GM21360 (cell line): ENCODE measurements around the gene MEN1.

ENCODE experiments used
- ATAC-seq: cut with Tn5 transposase; IDR thresholded peaks from one replicate; pipeline ENCODE4 v1.9.1; 2021; ENCODE audit warnings: mild to moderate bottlenecking, moderate library complexity; ENCODE audit not compliant: unreplicated experiment

MEN1 gene

GRCh38 chr11:64788321-64789215 is 21.8 kb downstream of the MEN1 start:
- no peak for ATAC-seq

DNA sequence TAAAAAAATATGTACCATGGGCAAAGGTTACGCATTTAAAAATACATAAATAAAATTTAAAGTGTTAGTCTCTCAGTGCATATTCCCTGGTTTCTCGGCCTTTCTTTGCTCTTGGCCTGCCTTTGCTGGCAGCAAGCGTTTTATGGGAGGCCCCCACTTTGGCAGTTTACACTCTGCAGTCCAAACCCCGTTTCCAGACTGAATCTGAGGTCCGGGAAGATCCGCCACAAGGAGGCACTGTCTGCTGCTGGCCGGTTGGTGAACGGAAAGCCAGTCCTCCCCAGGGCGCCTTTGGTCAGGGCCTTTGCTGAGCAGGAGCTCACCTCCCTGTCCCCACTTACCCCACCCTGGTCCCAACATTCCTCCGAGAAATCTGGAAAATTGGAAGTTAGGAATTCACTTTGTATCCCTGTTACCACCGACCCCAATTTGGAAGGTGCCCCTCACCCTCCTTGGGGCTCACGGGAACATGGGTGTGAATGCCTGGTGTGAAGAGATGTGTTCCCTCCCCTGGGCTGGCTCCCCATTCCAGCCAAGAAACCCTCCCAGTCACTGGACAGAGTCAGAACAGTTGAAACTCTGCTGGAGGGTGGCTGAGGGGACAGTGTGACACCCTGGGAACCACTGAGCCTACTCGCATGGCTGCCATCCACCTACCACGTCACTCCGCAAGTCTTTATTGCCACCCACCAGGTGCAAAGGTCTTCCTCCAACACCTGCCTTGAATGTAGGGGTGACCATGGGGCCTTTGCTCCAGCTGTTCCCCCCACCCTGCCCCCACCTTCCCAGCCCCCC is 22.6 kb downstream of the MEN1 start:
- no peak for ATAC-seq

DNA sequence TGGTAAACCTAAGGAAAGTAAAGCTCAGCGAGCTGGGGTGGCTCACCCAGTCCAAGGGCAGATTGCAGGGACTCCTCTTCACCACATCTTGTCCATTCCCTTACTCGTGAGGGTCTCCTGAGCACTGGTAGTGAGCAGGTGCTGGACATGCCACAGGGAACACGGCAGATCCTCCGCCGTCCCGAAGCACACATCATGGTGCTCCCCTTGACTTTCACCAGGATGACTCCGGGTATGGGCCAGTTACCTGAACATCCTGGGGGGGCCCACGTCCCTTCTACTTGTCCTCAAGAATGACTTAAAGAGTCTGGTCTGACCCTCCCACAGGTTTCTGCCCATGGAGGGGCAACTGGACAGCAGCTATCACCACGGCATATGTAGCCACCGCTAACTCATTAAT is 24.0 kb downstream of the MEN1 start:
- ATAC-seq, result no peak

DNA sequence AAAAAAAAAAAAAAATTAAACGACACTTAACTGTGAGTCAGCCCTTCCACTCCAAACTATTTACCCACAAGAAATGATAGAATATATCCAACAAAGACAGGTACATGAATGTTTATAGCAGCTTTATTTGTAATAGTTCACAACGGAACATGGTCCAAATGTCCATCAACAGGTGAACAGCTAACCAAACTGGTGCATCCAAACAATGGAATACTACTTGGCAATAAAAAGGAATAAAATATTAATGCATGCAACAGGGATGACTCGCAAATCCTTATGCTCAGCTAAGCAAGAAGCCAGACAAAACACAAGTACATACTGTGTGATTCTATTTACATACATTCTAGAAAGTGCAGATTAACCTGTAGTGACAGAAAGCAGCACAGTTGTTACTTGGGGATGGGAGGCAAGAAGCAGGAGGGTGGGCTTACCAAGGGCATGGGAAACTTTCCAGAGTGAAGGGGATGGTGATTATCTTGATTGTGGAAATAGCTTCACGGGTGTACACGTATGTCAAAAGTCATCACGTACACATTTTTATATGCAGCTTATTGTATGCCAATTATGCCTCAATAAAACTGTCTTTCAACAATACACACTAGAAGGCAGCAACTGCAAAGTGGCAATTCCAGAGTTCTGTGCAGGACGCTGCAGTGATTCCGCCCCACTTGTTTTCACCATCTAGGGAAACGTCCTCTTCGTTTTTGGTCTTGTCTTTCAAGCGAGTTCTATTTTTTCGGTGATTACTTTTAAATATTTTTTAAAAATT is 25.4 kb downstream of the MEN1 start:
- no peak for ATAC-seq

DNA sequence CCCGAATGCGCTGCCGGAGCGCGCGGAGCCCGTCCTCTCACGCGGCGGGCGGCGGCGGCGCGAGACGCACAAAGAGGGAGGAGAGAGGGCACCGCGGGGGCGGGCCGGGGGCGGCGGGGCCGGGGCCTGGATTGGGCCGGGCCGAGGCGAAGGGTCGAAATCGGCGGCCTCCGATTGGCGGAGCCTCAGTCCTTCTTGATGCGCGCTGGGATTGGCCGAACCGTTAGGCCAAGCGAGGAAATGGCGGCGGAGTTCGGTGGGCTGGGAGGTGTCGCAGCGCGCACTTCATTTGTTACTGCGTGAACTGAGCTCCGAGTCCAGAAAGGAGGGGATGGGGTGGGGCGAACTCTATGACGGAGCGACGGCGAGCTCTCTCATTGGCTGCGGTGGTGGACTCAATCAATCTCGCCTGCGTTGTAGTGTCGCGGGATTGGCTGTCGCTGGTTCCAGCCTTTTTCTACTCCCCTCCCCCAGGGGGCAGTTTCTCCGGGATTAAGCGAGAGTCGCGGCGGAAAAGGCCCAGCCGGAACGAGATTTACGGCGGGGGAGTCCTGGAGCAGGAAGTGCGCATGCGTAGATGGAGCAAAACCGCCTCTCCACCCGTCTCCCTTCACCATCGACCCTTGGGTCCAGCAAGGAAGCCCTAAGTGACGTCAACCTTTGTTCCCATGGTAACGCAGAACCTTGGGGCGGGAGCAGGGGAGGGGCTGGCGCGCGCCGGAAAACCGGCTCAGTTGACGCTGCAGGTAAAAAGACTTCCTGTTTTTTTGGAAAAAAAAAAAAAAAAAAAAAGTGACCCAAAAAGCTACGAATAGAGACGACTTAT is 31.7 kb downstream of the MEN1 start, which contains the start of gene SF1:
TSS of gene SF1 (minus strand) at position 70 of the 826 bp plus-strand sequence. CDS start 150 bp downstream, outside the sequence.
- peak; percentile 72 for ATAC-seq

DNA sequence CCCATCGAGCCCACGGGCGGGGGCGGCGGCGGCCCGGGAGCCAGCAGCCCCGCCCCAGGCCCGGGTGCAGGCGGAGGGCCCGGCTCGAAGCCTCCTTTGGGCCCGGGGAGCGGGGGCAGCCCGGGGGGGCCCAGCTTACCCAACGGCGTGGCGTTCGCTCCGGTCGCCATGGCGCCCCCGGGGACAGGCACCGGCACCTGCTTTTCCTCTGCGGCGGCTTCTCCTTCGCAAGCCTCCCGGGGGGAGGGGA is 32.2 kb downstream of the MEN1 start:
- ATAC-seq, result peak; percentile 14

DNA sequence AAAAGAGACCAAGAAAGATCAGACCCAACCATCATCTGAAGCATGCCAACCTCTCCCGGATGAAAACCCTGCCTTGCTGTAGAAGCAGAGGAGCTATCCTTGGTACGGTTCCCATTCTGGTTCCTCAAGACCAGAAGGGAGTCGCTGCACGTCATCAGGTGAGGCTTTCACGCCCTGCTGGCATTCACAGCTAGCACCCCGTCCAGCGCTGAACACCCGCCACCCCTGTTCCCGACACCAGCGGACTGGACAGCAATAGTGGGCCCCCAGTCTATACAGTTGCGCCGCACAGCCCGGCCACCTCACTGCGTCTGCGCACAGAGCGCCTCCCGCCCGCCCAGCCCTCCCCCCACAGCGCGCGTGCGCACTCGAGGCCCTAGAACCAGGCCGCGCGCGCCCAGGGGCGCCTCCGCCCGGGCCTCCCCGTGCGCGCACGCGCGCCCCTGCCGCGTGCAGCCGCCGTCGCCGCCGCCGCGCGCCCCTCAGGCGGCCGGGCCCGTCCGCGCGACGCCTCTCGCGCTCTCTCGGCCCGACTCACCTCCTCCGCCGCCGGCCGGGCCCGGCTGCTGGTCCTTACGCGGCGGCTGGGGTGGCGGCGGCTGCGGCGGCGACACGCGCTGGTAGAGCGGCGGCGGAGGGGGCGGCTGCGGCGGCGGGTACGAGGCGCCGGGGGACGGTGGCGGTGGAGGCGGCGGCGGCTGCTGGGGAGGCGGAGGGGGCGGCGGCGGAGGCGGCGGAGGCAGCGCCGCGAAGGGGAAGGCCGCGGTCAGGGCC is 32.7 kb downstream of the MEN1 start:
- peak; percentile 20 for ATAC-seq

DNA sequence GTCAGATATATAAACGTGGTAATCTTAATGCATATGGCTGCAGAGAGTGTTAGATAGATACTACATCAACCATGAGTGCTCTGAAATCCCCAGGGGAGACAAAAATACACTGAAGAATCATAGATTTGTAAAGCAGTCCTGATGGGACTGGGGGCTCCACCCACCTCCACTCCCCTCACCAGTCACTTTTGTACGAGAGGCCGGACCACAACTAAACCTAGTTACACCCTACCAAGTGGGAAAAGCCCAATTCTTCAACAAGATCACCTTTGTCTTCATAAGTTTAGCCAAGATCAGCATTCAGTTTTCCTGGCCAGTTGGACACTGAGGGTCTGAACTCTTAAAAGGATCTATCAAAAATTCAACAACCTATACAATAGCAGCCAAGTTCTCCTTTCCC is 33.5 kb downstream of the MEN1 start:
- no peak for ATAC-seq

DNA sequence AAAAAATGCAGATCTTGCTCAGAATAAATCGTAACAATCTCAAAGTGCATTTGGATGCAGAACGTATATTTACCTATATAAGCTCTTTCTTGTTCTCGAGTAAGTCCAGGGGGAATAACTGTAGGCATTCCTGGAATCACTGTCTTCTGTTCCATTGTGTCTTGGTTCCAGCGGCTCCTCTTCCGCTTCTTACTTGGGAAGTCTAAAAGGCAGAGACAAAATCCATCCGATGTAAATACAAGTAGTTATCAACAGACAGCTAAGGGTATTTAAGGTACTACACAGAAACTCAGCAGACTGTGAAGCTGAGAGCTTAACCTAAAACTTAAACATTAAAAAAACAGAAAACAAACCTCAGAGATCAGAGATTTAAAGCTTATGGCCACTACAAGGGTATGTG is 33.9 kb downstream of the MEN1 start:
- no peak for ATAC-seq

DNA sequence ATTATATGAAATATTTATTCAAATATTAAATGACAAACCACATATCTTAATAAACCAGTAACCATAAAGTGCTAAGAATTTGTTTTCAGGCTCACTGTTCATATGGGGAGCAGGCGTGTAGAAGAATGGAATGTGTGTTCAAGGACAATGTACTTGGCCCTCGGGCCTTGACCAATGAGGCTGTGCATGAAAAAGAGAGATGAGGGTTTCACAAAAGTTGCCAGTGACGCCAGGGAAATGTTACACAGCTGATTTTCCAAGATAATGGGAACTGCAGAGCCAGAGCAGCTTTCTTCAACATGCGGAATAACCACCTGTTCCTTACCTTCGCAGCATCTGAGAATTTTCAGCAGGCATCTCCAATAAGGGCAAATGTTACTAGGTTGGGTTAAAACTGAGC is 36.2 kb downstream of the MEN1 start:
- no peak for ATAC-seq

- no peak for ATAC-seq
Measured at GRCh38 chr11:64772303-64773018, 37.9 kb downstream of the MEN1 start.

DNA sequence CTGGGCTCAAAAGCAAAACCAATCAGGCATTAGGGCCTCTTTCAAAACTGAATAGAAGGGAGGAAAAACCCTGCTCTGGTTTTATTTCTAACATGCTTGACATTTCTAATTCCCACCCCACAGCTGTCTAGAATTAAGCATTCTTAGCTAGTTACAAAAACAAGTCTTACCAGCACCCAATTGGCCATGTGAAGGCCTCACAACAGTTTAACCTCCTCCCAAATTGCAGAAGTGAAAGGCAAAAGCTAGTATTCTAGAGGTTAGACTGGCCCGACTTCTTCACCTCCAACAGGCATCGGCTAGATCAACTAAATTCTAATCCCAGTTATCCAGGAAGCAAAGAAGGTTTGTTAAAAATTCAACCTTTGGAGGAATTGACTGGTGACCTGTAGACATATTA is 38.5 kb downstream of the MEN1 start:
- no peak for ATAC-seq

DNA sequence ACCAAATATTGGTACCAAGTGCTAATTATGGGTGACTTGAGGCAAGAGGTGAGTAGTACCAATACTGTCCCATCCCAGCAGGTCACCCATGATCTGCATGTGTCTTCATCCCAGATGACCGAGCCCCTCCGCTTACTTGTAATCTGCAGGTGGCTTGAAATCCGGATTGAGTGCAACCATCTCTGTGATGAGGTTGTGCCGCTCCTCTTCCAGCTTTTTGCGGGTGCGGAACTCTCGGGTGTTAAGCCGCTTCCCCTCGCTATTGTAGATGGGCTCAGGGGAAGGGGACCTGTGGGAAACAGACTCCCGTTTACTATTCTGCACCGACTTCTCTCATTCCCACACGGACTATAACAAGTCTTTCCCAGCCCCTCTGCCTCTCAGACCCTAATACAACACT is 40.2 kb downstream of the MEN1 start:
- ATAC-seq, result no peak

DNA sequence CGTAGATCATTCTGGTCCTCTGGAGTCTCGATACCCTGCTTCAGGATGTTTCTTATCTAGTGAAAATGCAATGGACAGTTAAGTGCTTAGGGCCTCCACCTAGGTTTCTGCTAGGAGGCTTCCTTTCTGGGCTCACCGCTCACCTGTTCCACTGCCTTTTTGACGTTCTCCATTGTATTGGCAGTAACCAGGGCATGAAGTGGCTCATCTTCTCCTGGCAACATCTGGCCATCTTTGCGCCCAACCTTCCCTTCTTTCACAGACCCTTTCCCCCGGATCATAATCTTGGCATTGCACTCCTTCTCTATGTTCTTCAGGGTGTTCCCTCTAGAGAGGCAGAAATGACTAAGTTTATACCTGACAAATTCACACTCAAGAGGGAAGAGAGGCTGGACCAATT is 41.1 kb downstream of the MEN1 start:
- ATAC-seq, result no peak

- no peak for ATAC-seq
Measured at GRCh38 chr11:64768300-64768694, 42.1 kb downstream of the MEN1 start.

DNA sequence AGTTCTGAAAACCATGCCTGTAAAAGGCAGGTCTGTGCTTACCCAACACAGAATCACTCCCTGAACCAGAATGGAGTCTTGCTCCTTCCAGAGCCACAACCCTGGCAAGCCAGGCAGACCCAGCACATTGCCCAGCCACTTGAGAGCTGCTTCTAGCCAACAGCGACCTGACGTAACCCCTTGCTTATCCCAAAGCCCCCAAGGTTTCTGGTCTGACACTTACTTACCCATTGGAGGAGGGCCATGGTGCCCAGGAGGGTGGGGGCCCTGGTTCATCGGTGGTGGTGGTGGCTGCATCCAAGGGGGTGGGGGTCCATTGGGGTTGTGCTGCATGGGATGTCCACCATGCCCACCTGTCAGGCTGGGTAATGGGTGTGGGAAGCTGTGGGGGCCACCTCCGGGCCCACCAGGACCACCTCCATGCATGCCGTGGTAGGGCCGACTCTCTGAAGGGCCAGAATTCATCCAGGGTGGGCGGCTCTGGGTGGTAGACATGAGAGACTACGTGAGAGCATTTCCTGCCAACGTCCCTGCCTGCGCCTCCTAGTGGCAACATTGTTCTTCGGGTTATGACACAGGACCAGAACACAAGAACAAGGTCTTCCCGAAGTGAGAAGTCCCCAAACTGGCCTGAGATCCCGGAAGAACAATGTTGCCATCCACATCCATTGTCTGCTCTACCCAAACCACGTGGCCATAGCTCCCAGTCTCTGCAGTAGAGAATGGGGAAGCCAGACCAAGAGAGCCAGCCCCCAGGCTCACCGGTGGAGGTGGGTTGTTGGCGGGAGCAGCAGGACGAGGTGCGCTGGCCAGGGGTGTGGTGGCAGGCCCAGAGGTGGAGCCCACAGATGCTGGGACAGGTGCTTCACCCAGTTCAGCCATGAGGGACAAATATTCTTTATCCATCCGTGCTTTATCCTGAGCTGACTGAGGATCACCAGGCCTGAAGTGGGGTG is 42.7 kb downstream of the MEN1 start:
- no peak for ATAC-seq

- no peak for ATAC-seq
Measured at GRCh38 chr11:64766881-64767280, 43.5 kb downstream of the MEN1 start.
